Measurements from ENCODE around the gene C12orf43. TPM values are rescaled to one million over a fixed set of nuclear protein-coding genes. Genes with fewer than 3 reads are reported as not detected.

Gene C12orf43
- total RNA-seq, 1 experiment from 2014 or later: 25.7 TPM

- Histone ChIP-seq H3K27ac (ENCODE audit: insufficient read length, low read depth, low read length) (no peak overlapping the region), H4K5ac (ENCODE audit: insufficient read length, low read depth, low read length) (no peak overlapping the region), H3T11ph (ENCODE audit: low read length) (no peak overlapping the region), H2AK5ac (ENCODE audit: insufficient read length, low read length) (no peak overlapping the region), H2BK12ac (ENCODE audit: insufficient read length, low read depth, low read length) (no peak overlapping the region), H3K79me2 (ENCODE audit: insufficient read depth, low read length) (no peaks in the 10 kb centered on the region), H3K9ac (ENCODE audit: extremely low read depth, insufficient read length, low read length) (no peak overlapping the region), H4K8ac (replicated peaks; ENCODE audit: insufficient read length, low read depth, low read length) (no peak overlapping the region), H3K23ac (ENCODE audit: insufficient read length, low read depth, low read length) (no peak overlapping the region), H3K14ac (ENCODE audit: insufficient read depth, low read length) (no peak overlapping the region), H2BK15ac (ENCODE audit: low read depth, low read length) (no peak overlapping the region), H3K79me1 (ENCODE audit: insufficient read depth, low read depth, low read length, poor library complexity, severe bottlenecking) (no peaks in the 10 kb centered on the region), H3K9me3 (ENCODE audit: control insufficient read depth, low read depth, low read length) (no peaks in the 10 kb centered on the region), H2AFZ (ENCODE audit: low read length) (no peak overlapping the region), H3K4me2 (ENCODE audit: insufficient read depth, insufficient read length, low read length) (no peak overlapping the region), H3K23me2 (ENCODE audit: insufficient read length, low read depth, low read length, poor library complexity, severe bottlenecking) (no peaks in the 10 kb centered on the region), H3K4me1 (ENCODE audit: insufficient read depth, low read length) (no peaks in the 10 kb centered on the region; the same call in 1 of the 2 replicates), H3K27me3 (ENCODE audit: insufficient read depth, low read length) (no peaks in the 10 kb centered on the region), H3K56ac (ENCODE audit: insufficient read length, low read depth, low read length) (no peak overlapping the region), H4K91ac (ENCODE audit: insufficient read length, low read depth, low read length) (no peak overlapping the region), H4K20me1 (ENCODE audit: control insufficient read depth, insufficient read depth, insufficient read length) (no peaks in the 10 kb centered on the region), H2BK5ac (ENCODE audit: insufficient read length, low read length) (no peak overlapping the region), H2BK20ac (ENCODE audit: low read depth, low read length, poor library complexity, severe bottlenecking) (no peak overlapping the region), H3K4ac (ENCODE audit: low read depth, low read length) (no peak overlapping the region), H2BK120ac (ENCODE audit: low read depth, low read length, poor library complexity, severe bottlenecking) (no peak overlapping the region), H3K18ac (ENCODE audit: insufficient read length, low read depth, low read length) (no peak overlapping the region)
- Mint-ChIP-seq H3K27ac (no peak overlapping the region), H3K4me1 (peaks cover 11 to 12% of the 10 kb centered on the region in 2 experiments), H3K9me3 (no peaks in the 10 kb centered on the region), H3K36me3 (ENCODE audit: insufficient read depth in 1 of 3, low read depth in 3 of 3) (no peaks in the 10 kb centered on the region), H3K4me3 (no peak overlapping the region), H3K27me3 (ENCODE audit: low read depth) (no peaks in the 10 kb centered on the region; the same call in 1 of the 2 replicates)
- no CpG with 5 or more reads among the region's 17 CpGs for WGBS (ENCODE audit: extremely low coverage, insufficient read length, low lambda C conversion rate)
- TF ChIP-seq CTCF (conservative IDR thresholded peaks at IDR 0.05): no peak
- DNase-seq: peak; percentile 65
These were observed 54.4 kb downstream of the C12orf43 start for GRCh38 chr12:120961604-120962531.
